Thyroid gland (tissue), 4 donors: Measurements from ENCODE around the gene NMNAT2. TPM values are rescaled to one million over a fixed set of nuclear protein-coding genes. Genes with fewer than 3 reads are reported as not detected.
A peak's percentile ranks its signal among the peaks of the same experiment; 100 is the strongest.
"Not testable (repeated sequence)": the region's sequence is repeated elsewhere in the genome, so short reads cannot be mapped to it uniquely, and the experiment has no call there.

Source experiments
- DNase-seq, 2 donors: peaks; one replicate each; pipeline ENCODE4 v3.0.0-alpha.2; 2019
- H3K27ac ChIP-seq, 3 donors: fragments of 200-600 bp; sonication (generic); 1 replicate in 2 of 3; 2 replicates in 1 of 3; pipeline ENCODE4 v1.5.1; 2016 to 2019; ENCODE audit warnings: mild to moderate bottlenecking in 1 of 3, moderate library complexity in 1 of 3
- H3K27me3 ChIP-seq: fragments of 200-600 bp; sonication (generic); one replicate; pipeline ENCODE4 v1.5.1; 2019
- H3K36me3 ChIP-seq, 2 donors: fragments of 200-600 bp; sonication (generic); one replicate each; pipeline ENCODE4 v1.5.1; 2016 to 2019
- H3K4me1 ChIP-seq, 2 donors: fragments of 200-600 bp; sonication (generic); one replicate each; pipeline ENCODE4 v1.5.1; 2017 to 2019
- H3K4me3 ChIP-seq, 3 donors: fragments of 200-600 bp; sonication (generic); replicated peaks in 1 of 3; 1 replicate in 2 of 3; 2 replicates in 1 of 3; pipeline ENCODE4 v1.5.1; 2016; ENCODE audit warnings: mild to moderate bottlenecking in 1 of 3
- H3K9me3 ChIP-seq: fragments of 200-600 bp; sonication (generic); one replicate; pipeline ENCODE4 v1.5.1; 2017
- POLR2A ChIP-seq, 2 donors: fragments of 450-650 bp; IDR thresholded peaks; one replicate each; pipeline ENCODE4 v1.6.1; 2017; ENCODE audit warnings: antibody characterized with exemption in 2 of 2, mild to moderate bottlenecking in 2 of 2, moderate library complexity in 1 of 2
- WGBS, 2 donors: methylation state at CpG; one replicate each; pipeline ENCODE4 v1.1.5; 2017; 5-methylcytosine and 5-hydroxymethylcytosine counted together
- intact Hi-C: fragments of 100-400 bp; cut with DNase I; formaldehyde crosslinking; loops from one replicate; pipeline ENCODE4 v1.15.1; 2023
- total RNA-seq, 4 donors: library from RNA; depleted of rRNA; stranded (reverse); fragments of >200 nt; gene quantifications; one replicate each; pipeline ENCODE4 v1.2.3, GENCODE V29; 2016
- TF ChIP-seq, protein P1 (sequence below), 6 experiments: fragments of 200-600 bp in 3 of 6; fragments of 450-650 bp in 3 of 6; sonication (generic) in 3 of 6; IDR thresholded peaks; one replicate each; pipeline ENCODE4 v1.5.1; 2016 to 2019; ENCODE audit warnings: antibody characterized with exemption in 6 of 6, mild to moderate bottlenecking in 2 of 6, inconsistent platforms in 1 of 6, moderate library complexity in 1 of 6

The NMNAT2 gene
- total RNA-seq, 4 donors from 2014 or later: 7.6 to 39.5 (median 17.3) TPM

DNA sequence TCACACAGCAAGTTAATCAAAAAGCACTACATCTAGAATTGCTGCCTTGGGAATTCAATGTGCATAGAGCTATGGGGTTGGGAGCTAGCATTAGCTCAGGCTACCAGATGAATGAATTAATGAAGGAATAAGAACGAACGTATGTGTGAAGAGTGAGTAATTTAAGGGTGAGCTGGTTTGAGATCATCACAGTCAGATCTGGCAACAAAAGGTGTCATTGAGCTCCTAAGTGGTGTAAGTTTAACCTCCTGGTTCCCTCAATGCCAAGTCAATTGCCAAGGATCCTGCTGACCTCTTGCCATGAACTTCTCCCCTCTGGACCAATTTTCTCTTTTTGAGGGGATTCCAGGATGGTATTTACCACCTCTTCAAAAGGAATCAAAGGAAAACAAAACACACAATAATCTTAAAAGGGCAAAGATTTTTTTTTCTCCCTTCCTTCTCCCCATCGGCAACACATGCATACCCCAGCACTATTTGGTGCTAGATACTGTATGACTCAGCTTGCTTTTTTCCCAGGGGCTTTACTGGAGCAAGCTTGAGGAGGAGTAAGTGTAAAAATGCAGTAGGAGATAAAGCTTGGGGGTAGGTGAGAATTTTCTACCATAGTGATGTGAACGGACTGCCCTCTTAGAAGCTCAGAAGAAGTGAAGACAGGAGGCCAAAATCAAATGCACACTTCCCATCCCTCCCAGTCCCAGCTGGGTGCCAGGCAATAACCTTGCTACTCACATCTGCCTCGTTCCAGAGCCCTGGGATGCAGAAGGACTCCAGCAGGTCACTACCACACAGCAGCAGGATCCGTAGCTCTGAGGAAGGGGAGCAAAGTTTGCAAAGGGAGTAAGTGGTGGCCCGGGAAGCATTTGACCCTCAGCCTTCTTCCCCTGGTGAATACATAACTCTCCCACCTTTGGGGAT lies 140.1 kb downstream of the NMNAT2 start:
- H3K4me1 ChIP-seq: peaks cover 33 to 50% of the 10 kb centered on the region in 2 donors
- no peak overlapping the region for H3K27ac ChIP-seq
- H3K9me3 ChIP-seq: no peaks in the 10 kb centered on the region
- H3K36me3 ChIP-seq: no peaks in the 10 kb centered on the region
- no peak for DNase-seq
- intact Hi-C loops: no loop called here
- TF ChIP-seq, protein P1, sequence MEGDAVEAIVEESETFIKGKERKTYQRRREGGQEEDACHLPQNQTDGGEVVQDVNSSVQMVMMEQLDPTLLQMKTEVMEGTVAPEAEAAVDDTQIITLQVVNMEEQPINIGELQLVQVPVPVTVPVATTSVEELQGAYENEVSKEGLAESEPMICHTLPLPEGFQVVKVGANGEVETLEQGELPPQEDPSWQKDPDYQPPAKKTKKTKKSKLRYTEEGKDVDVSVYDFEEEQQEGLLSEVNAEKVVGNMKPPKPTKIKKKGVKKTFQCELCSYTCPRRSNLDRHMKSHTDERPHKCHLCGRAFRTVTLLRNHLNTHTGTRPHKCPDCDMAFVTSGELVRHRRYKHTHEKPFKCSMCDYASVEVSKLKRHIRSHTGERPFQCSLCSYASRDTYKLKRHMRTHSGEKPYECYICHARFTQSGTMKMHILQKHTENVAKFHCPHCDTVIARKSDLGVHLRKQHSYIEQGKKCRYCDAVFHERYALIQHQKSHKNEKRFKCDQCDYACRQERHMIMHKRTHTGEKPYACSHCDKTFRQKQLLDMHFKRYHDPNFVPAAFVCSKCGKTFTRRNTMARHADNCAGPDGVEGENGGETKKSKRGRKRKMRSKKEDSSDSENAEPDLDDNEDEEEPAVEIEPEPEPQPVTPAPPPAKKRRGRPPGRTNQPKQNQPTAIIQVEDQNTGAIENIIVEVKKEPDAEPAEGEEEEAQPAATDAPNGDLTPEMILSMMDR (IDR thresholded peaks at IDR 0.05): no peak
- TF ChIP-seq POLR2A (IDR thresholded peaks at IDR 0.05): no peak
- H3K4me3 ChIP-seq: no peak overlapping the region
- 69 to 80% methylated on average over 7 of the region's 7 CpGs for WGBS, 2 donors
- no peaks in the 10 kb centered on the region for H3K27me3 ChIP-seq

DNA sequence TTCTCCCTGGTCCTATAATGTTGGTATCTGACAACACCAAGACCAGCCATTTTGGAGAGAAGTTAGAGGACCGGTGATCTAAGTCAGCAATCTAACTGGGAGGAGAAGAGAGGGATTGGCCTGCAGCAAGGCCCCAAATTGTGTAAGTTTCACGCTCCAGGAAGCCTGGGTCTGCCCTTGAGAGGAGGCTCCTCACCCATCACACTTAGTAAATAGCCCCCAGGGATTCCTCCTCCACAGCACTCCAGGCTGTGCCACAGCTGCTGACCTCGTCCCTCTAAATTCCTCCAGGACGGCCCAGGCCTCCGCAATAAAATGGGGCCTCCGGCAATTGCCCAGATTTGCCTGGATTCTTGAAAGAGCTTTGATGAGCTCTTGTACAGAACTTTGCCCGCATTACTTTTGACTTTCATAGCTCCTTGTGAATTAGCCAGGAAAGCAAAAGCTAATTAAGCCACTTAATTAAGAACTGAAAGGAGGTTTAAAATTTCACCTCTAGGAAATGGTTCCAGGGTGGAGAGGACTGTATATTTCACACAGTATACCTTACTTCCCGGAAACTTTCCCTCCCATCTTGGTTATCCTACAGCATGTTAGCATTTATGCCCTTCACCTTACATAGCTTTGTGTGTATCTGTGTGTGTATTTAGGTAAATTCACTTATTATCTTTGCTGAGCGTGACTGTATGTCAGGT lies 141.6 kb downstream of the NMNAT2 start:
- intact Hi-C loops: no loop called here
- DNase-seq: no peak
- no peak overlapping the region for H3K27ac ChIP-seq
- no peak overlapping the region for H3K4me3 ChIP-seq
- H3K27me3 ChIP-seq: no peaks in the 10 kb centered on the region
- no peaks in the 10 kb centered on the region for H3K9me3 ChIP-seq
- 88 to 93% methylated on average over 9 of the region's 9 CpGs for WGBS, 2 donors
- peaks cover 27 to 43% of the 10 kb centered on the region in 2 donors for H3K4me1 ChIP-seq
- no peaks in the 10 kb centered on the region for H3K36me3 ChIP-seq
- TF ChIP-seq, protein P1 (IDR thresholded peaks at IDR 0.05): no peak
- TF ChIP-seq POLR2A (IDR thresholded peaks at IDR 0.05): no peak

DNA sequence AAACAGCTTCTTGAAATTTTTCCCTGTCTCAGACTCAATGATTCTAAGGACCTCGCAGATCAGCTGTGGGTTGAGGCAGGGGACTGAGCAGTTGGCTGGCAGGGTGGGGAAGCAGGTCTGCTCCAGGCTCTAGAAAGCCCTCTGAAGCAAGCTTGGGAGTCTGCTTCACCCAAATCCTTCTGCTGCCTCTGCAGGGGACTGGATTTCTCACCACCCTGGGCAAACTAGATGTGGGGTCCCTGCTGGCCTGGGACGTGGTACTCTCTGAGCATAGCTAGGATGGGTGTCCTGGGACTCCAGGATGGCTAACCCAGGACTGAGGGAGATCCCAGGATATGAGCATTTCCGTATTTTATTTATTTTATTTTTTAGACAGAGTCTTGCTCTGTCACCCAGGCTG lies 142.9 kb downstream of the NMNAT2 start:
- Histone ChIP-seq H3K27me3 (no peaks in the 10 kb centered on the region), H3K27ac (peak overlapping the region in 1 of 3 donors; percentile 17), H3K4me3 (no peak overlapping the region), H3K4me1 (peaks cover 32 to 49% of the 10 kb centered on the region in 2 donors), H3K36me3 (no peaks in the 10 kb centered on the region), H3K9me3 (no peaks in the 10 kb centered on the region)
- intact Hi-C loops: no loop called here
- no peak for DNase-seq
- 99% methylated on average over 3 of the region's 3 CpGs for WGBS, 2 donors
- TF ChIP-seq, protein P1 (IDR thresholded peaks at IDR 0.05): no peak
- no peak for TF ChIP-seq POLR2A (IDR thresholded peaks at IDR 0.05)

DNA sequence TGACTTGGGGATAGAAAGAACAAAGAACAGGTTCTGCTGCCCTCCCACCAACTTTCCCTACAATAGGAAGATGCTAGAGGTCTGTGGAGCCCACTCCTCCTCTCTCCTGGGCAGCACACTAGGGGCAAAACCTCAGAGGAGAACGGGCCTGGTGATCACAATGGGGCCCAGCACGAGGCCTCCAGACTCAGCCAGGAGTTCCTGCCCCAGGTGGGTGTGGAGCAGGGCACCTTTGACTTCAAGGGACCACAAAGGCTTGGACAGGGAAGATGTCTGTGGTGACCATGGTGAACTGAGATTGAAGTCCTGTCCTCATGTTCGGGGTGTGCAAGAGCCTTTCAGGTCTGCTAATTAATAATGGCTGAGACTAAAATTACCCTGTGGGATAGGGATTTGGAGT lies 143.3 kb downstream of the NMNAT2 start:
- Histone ChIP-seq H3K4me1 (peaks cover 34 to 48% of the 10 kb centered on the region in 2 donors), H3K36me3 (no peaks in the 10 kb centered on the region), H3K27ac (peak overlapping the region in 1 of 3 donors; percentile 17), H3K9me3 (no peaks in the 10 kb centered on the region), H3K4me3 (no peak overlapping the region), H3K27me3 (no peaks in the 10 kb centered on the region)
- intact Hi-C loops: no loop called here
- DNase-seq: no peak
- no peak for TF ChIP-seq POLR2A (IDR thresholded peaks at IDR 0.05)
- TF ChIP-seq, protein P1 (IDR thresholded peaks at IDR 0.05): no peak
- WGBS, 2 donors: 86 to 93% methylated on average over 3 of the region's 3 CpGs

DNA sequence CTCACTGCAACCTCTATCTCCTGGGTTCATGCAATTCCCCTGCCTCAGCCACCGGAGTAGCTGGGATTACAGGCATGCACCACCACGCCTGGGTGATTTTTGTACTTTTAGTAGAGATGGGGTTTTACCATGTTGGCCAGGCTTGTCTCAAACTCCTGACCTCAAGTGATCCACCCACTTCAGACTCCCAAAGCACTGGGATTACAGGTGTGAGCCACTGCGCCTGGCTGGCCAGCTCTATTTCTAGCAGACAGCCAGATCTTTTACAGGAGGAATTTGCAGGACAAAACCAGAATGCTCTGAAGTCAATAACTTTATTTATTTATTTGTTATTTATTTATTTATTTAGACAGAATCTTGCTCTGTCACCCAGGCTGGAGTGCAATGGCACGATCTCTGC lies 144.2 kb downstream of the NMNAT2 start:
- WGBS, 2 donors: 59 to 62% methylated on average over 4 of the region's 4 CpGs
- Histone ChIP-seq H3K27ac (peak overlapping the region; percentile 35 to 56 (median 52)), H3K4me1 (peaks cover 29 to 39% of the 10 kb centered on the region in 2 donors)
- H3K4me3 ChIP-seq, H3K36me3 ChIP-seq, intact Hi-C loops, H3K9me3 ChIP-seq, H3K27me3 ChIP-seq: not testable (repeated sequence)
- peak; percentile 77 to 81 for DNase-seq
